ENCODE measurements around the gene SORBS2. TPM values are rescaled to one million over a fixed set of nuclear protein-coding genes. Genes with fewer than 3 reads are reported as not detected.
A peak's percentile ranks its signal among the peaks of the same experiment; 100 is the strongest.

SORBS2 gene
- total RNA-seq, 1 donor from 2014 or later: 33.6 TPM

- no peak for DNase-seq (ENCODE audit: extremely low spot score, unreplicated experiment)
- Mint-ChIP-seq H3K27me3 (ENCODE audit: unreplicated experiment) (no peaks in the 10 kb centered on the region), H3K4me1 (ENCODE audit: unreplicated experiment) (peaks cover 27% of the 10 kb centered on the region), H3K4me3 (ENCODE audit: unreplicated experiment) (no peak overlapping the region), H3K9me3 (ENCODE audit: unreplicated experiment) (no peaks in the 10 kb centered on the region), H3K36me3 (ENCODE audit: unreplicated experiment) (peaks cover 4% of the 10 kb centered on the region), H3K27ac (ENCODE audit: unreplicated experiment) (no peak overlapping the region)
- TF ChIP-seq, protein P1, sequence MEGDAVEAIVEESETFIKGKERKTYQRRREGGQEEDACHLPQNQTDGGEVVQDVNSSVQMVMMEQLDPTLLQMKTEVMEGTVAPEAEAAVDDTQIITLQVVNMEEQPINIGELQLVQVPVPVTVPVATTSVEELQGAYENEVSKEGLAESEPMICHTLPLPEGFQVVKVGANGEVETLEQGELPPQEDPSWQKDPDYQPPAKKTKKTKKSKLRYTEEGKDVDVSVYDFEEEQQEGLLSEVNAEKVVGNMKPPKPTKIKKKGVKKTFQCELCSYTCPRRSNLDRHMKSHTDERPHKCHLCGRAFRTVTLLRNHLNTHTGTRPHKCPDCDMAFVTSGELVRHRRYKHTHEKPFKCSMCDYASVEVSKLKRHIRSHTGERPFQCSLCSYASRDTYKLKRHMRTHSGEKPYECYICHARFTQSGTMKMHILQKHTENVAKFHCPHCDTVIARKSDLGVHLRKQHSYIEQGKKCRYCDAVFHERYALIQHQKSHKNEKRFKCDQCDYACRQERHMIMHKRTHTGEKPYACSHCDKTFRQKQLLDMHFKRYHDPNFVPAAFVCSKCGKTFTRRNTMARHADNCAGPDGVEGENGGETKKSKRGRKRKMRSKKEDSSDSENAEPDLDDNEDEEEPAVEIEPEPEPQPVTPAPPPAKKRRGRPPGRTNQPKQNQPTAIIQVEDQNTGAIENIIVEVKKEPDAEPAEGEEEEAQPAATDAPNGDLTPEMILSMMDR (IDR thresholded peaks at IDR 0.05): no peak
Measured at GRCh38 chr4:185730387-185730786, 81.6 kb downstream of the SORBS2 start.

DNA sequence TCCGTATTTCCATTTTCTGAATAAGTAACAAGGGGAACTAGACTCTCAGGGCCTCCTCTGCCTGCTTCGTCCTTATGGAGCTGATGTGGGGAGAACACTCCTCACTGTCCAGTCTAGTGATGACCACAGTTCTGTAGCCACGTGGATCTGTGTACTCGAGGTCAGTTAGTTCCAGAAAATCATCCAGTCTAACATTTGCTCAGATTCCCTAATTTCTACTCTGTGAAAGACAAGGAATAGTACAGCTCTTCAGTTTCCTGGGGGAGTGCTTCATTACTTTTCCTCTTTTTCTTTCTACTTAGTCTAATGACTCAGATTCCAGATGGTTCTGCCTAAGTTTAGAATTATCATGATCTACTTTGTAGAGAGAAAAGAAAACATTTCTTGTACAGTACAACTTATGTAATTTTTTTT lies 82.6 kb downstream of the SORBS2 start:
- DNase-seq (ENCODE audit: extremely low spot score, unreplicated experiment): no peak
- peaks cover 24% of the 10 kb centered on the region for H3K4me1 Mint-ChIP-seq (ENCODE audit: unreplicated experiment)
- no peak overlapping the region for H3K4me3 Mint-ChIP-seq (ENCODE audit: unreplicated experiment)
- H3K27me3 Mint-ChIP-seq (ENCODE audit: unreplicated experiment): no peaks in the 10 kb centered on the region
- TF ChIP-seq, protein P1 (IDR thresholded peaks at IDR 0.05): no peak
- H3K27ac Mint-ChIP-seq (ENCODE audit: unreplicated experiment): peak overlapping the region; percentile 61
- peaks cover 8% of the 10 kb centered on the region for H3K36me3 Mint-ChIP-seq (ENCODE audit: unreplicated experiment)
- no peaks in the 10 kb centered on the region for H3K9me3 Mint-ChIP-seq (ENCODE audit: unreplicated experiment)

- Mint-ChIP-seq H3K27me3 (ENCODE audit: unreplicated experiment) (no peaks in the 10 kb centered on the region), H3K4me3 (ENCODE audit: unreplicated experiment) (no peak overlapping the region), H3K27ac (ENCODE audit: unreplicated experiment) (no peak overlapping the region), H3K36me3 (ENCODE audit: unreplicated experiment) (peaks cover 8% of the 10 kb centered on the region), H3K4me1 (ENCODE audit: unreplicated experiment) (peaks cover 27% of the 10 kb centered on the region), H3K9me3 (ENCODE audit: unreplicated experiment) (no peaks in the 10 kb centered on the region)
- TF ChIP-seq, protein P1 (IDR thresholded peaks at IDR 0.05): no peak
- no peak for DNase-seq (ENCODE audit: extremely low spot score, unreplicated experiment)
Measured at GRCh38 chr4:185728893-185729292, 83.1 kb downstream of the SORBS2 start.

- TF ChIP-seq, protein P1 (IDR thresholded peaks at IDR 0.05): no peak
- H3K27me3 Mint-ChIP-seq (ENCODE audit: unreplicated experiment): no peaks in the 10 kb centered on the region
- no peak overlapping the region for H3K4me3 Mint-ChIP-seq (ENCODE audit: unreplicated experiment)
- no peak overlapping the region for H3K27ac Mint-ChIP-seq (ENCODE audit: unreplicated experiment)
- no peak for DNase-seq (ENCODE audit: extremely low spot score, unreplicated experiment)
- no peaks in the 10 kb centered on the region for H3K9me3 Mint-ChIP-seq (ENCODE audit: unreplicated experiment)
- peaks cover 28% of the 10 kb centered on the region for H3K4me1 Mint-ChIP-seq (ENCODE audit: unreplicated experiment)
- H3K36me3 Mint-ChIP-seq (ENCODE audit: unreplicated experiment): peaks cover 4% of the 10 kb centered on the region
Measured at GRCh38 chr4:185726931-185727330, 85.1 kb downstream of the SORBS2 start.

DNA sequence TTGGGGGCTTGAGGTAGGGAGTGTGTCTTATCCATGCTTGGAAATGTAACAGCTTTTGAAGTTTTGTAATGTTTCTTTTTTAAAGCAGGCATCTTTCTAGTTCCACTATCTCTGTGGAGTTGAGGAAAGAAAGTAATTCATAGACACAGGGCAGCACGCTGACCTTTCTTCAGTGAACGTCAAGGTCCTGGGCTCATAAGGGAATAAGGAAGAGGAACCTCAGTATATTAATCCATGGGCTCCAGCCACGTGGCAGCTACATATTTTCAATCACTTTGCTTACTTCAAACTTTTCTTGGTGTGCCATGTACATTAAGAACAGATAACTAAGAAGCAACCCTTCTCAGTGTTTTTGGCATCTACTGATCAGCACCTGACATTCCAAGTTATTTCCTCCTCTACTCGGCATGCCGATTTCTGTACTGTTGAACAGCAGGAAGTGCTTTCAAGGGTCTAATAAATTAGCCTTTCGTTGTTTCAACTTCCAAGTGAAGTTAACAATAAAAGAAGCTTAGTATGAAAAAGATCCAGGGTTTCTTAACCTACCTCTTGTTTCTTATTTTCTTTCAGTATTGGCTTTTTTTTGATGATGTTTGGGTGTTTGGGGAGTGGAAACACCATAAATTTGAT lies 88.2 kb downstream of the SORBS2 start:
- Mint-ChIP-seq H3K36me3 (ENCODE audit: unreplicated experiment) (peaks cover 4% of the 10 kb centered on the region), H3K4me1 (ENCODE audit: unreplicated experiment) (peaks cover 14% of the 10 kb centered on the region), H3K9me3 (ENCODE audit: unreplicated experiment) (no peaks in the 10 kb centered on the region), H3K4me3 (ENCODE audit: unreplicated experiment) (no peak overlapping the region), H3K27ac (ENCODE audit: unreplicated experiment) (no peak overlapping the region), H3K27me3 (ENCODE audit: unreplicated experiment) (no peaks in the 10 kb centered on the region)
- TF ChIP-seq, protein P1 (IDR thresholded peaks at IDR 0.05): no peak
- no peak for DNase-seq (ENCODE audit: extremely low spot score, unreplicated experiment)

Data from osteocyte (in vitro differentiated cells).